Activated T-cell treated with anti-CD3 and anti-CD28 coated beads, Interleukin-2, amount 50 U/mL, for 1 hour (primary cell): ENCODE data around the gene NET1.
"Not testable (repeated sequence)": the region's sequence is repeated elsewhere in the genome, so short reads cannot be mapped to it uniquely, and the experiment has no call there.

ENCODE experiments used
- DNase-seq: peaks from one replicate; pipeline ENCODE4 v3.0.0-alpha.2; 2020

NET1 gene

DNA sequence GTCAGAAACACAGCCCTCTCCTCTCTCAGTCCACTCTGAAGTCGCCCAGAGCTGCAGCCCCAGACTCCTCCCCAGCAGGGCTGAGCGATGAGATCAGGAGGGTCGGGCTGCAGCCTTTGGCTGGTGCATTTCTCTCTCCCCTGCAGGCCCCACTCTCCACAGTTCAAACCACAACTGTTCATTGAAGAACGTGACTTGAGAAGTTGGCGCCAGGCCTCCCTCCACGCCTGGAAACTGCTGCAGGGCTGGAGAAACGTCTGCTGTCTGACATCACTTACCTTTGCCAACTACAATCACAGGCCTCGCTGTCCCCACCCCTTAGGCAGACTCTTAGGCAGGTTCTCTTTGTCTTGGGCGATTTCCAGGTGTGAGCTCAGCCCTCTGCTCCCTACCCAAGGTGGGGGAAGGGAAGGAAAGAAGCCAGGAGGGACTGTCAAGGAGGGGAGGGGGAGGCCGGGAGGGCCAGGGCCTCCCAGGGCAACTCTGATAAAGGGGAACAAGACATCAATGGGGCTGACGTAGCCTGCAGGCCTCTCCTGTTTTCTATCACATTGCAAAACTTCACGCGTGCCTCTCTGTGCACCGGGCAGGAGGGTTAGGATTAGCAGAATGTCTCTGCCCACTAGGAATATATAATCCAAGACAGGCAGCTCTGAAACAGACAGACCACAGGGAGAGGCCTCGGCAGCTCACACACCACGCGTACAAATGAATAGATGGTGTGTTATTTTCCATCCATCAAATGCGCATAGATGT is 54.3 kb downstream of the NET1 start:
- no peak for DNase-seq

DNA sequence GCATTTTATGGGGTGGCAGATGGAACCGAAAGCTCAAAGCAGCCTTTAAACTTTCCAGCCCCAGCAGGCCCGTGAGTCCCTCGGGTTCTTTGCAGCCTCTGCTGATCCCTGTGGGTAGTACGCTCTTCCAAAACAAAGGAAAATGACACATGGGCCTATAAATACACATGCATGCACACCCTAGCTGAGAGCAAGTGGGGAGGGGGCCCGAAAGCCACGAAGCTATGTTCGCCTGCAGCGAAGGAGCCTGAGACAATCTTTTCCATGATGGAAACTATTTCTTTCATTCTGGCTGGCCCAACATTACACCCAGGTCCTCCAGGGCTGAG is 54.8 kb downstream of the NET1 start:
- DNase-seq: no peak

DNA sequence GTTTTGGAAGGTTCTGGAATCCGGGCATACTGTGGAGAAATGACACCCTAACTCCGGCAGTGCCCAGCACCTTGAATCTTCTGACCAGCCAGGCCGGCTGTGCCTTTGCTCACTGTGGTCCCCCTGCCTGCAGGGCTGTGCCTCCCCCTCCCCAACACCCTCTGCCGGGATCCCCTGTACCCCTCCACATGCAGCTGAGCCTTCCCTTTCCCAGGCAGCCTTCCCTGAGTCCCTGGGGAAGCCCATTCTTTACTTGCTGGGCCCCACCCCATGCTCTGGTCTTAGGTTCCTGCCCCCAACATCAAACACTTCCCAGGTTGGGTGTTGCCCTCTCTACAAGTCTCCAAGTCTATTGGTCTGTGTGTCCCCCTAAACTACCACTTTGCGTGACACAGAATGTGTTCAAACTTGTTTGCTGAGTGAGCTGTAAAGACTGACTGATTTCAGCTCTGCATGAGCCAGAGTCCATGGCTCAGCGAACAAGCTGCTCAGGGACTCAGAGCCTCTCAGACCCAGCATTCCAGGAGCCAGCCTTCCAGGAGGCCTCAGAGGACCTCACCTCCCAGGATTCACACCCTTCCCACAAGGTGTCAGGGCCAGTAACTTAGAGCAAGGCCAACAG is 55.4 kb downstream of the NET1 start:
- DNase-seq: no peak

DNA sequence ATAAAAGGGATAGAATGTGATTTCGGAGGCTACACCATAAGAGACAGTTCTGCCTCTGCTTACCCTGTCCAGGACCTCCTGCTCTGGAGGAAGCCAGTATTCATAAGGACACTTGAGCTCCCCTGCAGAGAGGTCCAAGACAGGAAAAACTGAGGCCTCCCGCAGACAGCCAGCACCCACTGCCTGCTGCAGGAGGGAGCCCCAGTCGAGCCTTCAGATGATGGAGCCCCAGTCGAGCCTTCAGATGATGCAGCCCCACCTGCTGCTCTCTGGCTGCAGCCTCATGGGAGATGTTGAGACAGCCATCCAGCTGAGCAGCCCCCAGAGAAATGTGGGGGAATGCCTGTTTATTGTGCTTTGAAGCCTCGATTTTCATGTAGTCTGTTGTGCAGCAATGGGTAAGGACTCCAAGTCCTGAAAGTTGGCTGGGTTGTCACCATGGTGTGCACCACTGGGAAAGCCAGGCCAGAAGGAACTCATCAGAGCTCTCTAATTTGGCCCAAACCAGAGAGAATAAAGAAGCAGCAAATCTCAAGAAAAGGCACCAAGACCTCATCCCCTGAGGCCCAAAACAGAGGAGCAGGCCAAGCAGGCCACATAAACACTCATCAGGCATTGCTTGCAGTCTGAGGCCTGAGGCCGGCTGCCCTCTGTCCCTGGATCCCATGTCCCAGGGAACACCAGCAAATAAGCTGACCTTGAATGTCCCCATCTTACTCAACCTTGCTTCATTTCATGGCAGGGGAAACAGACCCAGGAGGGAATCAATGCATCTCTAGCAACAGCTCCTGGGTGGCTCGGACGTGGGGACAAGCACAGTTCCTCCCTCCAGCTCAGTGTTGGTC is 56.1 kb downstream of the NET1 start:
- DNase-seq: no peak

DNA sequence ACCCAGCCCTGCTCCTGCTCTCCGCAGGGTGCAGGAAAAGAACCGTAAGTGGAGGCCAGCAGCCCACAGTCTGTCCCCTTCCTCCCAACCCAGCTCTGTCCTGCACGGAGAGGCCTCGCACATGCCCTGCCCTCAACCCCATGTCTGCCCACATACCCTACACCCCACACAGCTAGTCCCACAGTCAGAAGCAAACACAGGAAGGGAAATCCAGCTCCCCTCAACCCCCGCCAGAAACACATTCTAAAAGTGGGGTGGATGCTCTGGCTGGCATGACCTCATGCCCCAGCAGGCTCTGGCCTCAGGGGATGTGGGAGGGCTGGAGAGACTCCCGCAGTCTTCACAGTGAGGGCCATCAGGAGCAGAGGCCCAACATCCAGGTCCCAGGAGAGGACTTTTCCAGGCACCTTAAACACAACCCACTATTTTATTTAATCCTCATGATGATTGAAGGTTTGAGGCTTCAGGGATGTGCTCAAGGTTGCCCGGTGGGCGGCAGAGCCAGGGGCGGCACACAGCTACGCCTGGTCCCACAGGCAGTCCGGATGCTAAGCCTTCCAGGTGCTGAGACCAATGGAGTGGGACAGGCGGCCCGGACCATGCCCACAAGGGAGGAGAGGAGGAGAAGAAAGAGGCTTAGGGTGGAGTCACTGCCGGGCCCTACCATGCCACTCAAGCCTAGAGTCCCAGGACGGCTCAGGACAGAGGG is 57.1 kb downstream of the NET1 start:
- no peak for DNase-seq

DNA sequence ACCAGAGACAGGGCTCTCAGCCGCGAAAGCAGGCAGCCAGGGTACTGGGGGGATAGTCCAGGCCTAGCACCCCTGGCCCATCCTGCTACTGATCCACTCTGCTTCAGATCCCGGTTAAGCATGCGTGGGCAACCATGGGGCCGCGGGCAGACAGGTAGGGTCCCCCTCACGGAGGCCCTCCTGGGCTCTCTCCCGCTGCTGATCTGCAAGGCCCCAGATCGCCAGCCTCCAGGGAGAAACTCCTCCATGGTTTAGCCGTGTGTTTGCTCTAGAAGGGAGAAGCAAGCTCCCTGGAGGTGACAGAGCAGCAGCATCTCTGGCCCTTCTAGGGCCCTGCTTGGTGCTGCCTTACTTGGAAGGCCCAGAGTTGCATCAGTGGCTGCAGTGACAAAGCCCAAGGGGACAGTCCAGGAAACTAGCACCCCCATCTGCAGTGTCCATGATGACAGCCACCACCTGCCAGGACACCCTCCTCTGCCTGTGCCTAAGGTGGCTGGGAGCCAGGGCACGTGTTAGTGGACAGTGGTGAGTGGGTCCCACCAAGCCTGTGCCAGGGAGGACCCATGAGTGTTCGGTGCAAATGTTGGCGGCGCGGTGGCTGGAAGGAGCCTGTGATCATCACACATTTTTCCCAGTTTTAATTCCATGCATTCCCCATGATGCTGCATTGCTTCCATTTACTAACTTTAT is 57.9 kb downstream of the NET1 start:
- DNase-seq: no peak

DNA sequence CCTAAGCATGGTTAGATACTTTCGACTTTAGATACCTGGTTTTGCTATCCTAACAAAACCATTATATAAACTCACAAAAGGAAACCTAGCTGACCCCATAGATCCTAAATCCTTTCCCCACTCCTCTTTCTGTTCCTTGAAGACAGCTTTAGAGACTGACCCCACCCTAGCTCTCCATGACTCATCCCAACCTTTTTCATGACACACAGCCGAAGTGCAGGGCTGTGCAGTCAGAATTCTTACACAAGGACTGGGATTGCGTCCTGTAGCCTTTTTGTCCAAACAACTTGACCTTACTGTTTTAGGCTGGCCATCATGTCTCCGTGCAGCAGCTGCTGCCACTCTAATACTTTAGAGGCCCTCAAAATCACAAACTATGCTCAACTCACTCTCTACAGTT is 62.3 kb downstream of the NET1 start:
- not testable (repeated sequence) for DNase-seq

DNA sequence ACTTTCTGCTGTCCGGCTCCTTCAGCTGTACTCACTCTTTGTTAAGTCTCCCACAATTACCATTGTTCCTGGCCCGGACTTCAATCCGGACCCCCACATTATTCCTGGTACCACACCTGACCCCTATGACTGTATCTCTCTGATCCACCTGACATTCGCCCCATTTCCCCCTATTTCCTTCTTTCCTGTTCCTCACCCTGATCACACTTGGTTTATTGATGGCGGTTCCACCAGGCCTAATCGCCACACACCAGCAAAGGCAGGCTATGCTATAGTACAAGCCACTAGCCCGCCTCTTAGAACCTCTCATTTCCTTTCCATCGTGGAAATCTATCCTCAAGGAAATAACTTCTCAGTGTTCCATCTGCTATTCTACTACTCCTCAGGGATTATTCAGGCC is 62.7 kb downstream of the NET1 start:
- not testable (repeated sequence) for DNase-seq

DNA sequence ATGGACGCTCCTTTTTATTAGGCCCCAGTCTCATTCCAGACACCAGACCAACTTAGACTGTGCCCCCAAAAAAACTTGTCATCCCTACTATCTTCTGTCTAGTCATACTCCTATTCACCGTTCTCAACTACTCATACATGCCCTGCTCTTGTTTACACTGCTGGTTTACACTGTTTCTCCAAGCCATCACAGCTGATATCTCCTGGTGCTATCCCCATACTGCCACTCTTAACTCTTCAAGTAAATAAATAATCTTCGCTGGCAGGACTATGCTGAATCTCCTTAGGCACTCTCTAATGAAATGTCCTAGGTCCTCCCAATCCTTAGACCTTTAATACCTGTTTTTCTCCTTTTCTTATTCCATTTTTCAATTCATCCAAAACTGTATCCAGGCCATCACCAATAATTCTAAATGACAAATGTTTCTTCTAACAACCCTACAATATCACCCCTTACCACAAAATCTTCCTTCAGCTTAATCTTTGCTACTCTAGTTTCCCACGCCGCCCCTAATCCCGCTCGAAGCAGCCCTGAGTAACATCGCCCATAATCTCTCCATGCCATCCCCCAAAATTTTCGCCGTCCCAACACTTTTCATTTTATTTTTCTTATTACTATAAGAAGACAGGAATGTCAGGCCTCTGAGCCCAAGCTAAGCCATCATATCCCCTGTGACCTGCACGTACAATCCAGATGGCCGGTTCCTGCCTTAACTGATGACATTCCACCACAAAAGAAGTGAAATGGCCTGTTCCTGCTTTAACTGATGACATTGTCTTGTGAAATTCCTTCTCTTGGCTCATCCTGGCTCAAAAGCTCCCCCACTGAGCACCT is 63.8 kb downstream of the NET1 start:
- DNase-seq: not testable (repeated sequence)

DNA sequence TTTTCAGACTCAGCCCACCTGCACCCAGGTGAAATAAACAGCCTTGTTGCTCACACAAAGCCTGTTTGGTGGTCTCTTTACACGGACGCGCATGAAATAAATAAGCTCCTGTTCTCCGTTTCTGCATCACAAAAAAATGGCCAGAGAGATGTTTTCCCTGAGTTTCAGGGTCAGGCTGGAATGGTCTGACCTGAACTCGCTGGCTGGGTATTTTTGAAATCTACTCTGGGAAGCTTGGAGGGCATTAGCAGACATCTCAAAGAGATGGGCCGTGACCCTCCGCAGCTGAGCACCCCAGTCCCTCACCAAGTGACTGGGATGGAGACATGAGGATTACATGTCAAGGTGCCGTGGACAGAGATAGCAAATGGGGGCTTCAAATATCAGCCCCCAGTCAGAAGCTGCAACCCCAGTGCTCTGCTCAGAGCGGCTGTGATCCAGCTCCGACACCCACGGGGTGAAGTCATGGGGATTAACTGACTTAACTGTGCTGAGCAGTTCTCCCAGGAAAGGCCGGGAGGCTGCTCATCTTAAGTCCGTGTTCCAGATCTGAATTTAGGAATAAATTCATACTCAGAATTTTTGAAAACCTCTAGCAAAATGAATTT is 64.7 kb downstream of the NET1 start:
- DNase-seq: no peak

DNA sequence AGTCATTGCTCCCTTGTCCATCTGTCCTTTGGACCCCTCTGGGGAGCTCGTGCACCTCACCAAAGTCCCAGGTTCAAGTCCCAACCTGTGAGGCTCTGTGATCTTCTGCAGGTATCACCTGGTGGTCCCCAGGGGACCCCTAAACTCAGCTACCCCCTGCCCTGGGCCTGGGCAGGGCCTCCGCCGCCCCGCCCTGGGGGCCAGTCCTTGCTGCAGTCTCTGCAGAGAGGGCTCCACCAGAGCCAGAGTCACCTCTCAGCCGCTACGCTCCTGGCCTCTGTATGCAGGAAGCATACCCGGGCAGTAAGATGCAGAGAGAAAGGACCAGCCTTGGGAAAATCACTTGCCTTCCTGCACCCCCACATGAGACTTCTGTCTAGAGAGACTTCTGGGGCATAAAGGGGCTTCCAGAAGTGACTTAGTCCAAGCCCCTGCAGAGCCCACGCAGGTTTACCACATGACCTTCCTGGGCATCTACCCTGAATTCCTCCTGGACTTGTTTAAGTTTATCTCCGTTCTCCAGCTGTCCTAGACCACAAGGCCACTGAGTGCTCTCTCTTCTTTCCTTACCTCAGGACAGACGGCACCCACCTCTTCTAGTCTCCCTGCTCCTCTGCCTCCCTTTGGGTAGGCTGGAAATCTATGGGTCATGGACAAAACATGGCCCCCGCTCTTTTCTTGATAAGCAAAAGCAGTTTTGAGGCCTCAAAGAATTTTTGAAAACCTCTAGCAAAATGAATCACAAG is 65.8 kb downstream of the NET1 start:
- DNase-seq: no peak

DNA sequence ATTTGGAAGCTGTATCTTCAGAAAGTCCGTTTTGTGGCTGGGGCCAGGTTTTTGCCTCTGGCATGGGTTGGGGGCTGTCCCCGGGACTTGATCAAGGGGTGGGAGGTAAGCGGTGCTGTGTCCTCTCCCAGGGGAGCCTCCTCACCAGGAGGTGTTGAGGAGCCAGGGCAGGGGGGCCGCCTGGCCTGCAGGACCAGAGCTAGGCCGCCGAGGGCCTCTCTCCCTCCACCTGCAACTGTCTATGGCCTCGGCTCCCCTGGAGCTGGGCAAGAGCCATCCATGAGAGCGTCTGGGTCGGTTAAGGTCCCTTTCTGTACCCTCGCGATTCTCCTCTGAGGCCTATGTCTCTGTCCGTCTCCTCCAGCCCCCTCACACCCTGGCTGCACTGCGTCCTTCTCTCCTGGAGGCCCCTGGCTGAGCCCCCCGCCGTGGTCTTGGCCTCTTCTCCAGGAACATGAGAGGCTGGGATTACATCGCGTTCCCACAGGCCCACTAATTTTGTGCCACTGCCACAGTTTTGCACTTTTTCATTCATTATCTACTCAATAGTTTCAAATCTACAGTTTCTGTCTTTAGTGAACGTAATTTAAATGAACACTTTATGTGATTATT is 66.4 kb downstream of the NET1 start:
- DNase-seq: no peak

DNA sequence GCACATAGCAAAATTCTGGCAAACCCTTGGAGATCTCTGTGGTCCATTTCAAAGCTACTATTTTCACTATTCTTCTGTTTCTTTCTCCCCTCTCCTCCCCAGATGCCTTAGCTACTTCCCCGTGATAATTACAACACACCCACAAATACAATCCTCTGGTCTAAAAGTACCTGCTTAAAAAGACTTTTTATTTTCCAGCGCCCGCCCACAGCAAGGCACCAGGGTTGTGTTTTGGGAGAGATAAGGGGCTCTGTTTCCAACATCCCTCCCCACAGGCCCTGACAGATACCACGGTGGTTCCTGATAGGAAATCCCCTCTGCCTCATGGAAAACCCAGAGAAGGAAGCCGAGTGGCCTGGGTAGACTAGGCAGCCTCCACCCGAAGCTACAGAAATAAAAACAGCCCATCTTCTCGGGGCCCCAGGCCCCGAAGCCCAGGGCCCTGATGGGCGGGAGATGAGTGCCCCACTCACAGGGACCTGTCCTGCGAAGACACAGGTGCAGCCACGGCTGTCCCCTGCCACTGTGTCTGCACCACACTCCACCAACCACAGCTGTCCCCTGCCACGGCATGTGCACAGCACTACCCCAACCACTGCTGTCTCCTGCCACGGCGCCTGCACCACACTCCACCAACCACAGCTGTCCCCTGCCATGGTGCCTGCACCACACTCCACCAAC is 67.3 kb downstream of the NET1 start:
- DNase-seq: no peak

DNA sequence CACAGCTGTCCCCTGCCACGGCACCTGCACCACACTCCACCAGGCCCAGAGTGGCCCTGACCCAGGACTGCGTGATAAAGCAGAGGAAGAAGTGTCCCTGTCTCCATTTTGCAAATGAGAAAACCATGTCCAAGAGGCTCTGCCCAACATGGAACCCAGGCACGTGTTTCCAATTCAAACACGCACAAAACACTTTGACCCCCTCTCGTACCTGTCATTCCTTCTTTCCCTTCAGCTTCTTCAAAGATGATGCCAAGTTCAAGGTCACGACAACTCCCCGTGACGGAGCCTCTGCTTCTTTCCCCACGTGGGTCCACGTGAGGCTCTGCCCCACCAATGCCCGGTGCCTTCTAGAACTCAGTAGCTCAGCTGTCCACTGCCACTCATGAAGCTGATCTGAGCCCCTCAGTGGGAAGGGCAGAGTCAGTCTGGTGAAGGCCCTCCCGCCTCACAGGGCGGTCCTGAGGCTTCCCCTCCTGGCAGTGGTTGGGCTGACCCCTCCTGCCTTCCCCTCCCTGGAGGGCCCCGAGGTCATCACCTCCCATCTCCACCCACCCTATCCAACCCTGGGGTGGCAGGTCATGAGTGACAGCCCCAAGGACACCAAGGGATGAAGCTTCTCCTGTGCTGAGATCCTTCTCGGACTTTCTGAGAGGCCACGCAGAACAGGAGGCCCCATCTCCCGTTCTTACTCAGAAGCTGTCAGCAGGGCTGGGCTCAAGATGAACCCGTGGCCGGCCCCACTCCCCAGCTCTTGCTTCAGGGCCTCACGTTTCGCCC is 68.0 kb downstream of the NET1 start:
- DNase-seq: no peak

DNA sequence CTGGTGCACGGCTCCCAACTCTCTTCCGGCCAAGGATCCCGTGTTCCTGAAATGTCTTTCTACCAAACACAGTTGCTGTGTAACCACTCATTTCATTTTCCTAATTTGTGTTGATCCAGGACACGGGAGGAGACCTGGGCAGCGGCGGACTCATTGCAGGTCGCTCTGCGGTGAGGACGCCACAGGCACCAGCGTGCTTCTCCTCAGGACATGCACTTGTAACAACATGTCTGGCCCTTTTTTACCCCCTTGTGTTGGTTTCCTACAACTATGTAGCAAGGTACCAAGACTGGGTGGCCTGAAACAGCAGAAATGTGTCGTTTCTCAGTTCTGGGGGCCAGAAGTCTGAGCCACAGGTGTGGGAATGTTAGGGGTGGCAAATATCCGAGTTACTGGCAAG is 68.8 kb downstream of the NET1 start:
- DNase-seq: no peak

DNA sequence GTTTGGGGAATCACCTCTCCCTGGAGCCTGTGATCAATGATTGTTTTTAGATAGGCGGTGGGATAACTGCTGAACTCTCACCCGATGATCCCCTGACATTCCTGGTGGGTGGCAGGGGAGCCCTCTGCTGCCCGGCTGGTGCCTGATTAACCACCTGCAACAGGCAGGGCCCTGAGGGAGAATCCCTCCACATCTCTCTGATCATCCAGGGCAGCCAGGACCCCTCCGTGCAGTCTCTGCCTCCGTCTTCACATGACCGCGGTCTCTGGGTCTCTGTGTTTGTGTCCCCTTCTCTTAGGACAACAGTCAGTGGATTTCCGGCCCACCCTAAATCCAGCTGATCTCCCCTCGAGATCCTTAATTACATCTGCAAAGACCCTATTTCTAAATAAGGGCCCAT is 69.7 kb downstream of the NET1 start:
- DNase-seq: no peak

DNA sequence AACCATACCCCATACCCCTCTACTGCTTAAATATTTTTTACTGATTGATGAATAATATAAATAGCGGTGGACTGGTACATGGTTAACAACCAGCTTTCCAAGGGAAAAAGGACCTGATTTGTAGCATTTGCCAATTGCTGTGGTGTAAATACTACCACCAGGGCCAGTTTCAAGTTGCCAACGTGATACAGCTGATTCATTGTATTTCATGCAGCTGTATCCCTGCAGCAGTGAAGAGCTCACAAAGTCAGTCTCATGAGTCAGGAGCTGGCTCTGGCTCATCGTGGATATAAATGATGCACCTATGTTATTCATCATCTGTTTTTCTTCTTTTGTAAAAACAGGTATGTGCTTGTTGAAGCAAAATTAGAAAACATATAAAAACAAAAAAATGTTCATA is 71.8 kb downstream of the NET1 start:
- DNase-seq: no peak

DNA sequence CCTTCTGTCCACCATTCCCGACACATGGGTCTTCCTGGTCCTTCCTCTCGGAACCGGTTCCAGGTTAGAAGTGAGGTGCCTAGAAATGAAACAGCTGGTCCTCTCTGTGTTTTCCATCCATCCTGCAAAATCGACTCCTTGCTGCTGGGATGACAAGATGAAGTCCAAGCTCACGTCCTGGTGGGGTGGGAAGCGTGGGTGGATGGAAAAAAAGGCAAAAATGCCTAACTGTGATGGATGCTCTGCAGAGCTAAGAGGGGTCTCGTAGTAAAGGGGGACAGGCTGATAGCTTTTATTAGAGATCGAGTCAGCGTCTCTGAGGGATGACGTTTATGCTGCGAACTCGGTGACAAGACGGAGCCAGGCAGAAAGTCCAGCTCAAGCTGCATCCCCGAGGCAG is 72.9 kb downstream of the NET1 start:
- DNase-seq: no peak
